Measurements from ENCODE around the gene DRAXIN. TPM values are rescaled to one million over a fixed set of nuclear protein-coding genes. Genes with fewer than 3 reads are reported as not detected.

Gene DRAXIN
- total RNA-seq, 1 donor from 2014 or later = 0.09 TPM

- ATAC-seq = no peak
- H3K4me3 ChIP-seq = no peak overlapping the region
- H3K4me1 ChIP-seq = peaks cover 9% of the 10 kb centered on the region
- H3K27me3 ChIP-seq = no peaks in the 10 kb centered on the region
- intact Hi-C loops (cut with DNase I) = no loop called here
- TF ChIP-seq CTCF (IDR thresholded peaks at IDR 0.05) = no peak
- peaks cover 23% of the 10 kb centered on the region for H3K36me3 ChIP-seq
- H3K9me3 ChIP-seq = no peaks in the 10 kb centered on the region
- no peak for DNase-seq
- H3K27ac ChIP-seq = no peak overlapping the region
These were observed 15.0 kb upstream of the DRAXIN start for GRCh38 chr1:11676386-11677103.

- Histone ChIP-seq H3K4me1 (peaks cover 14% of the 10 kb centered on the region), H3K36me3 (peaks cover 15% of the 10 kb centered on the region), H3K27ac (no peak overlapping the region), H3K27me3 (no peaks in the 10 kb centered on the region), H3K4me3 (no peak overlapping the region), H3K9me3 (no peaks in the 10 kb centered on the region)
- DNase-seq (no peak), ATAC-seq (no peak)
- intact Hi-C loops (cut with DNase I) = no loop called here
- no peak for TF ChIP-seq CTCF (IDR thresholded peaks at IDR 0.05)
These were observed 13.1 kb upstream of the DRAXIN start for GRCh38 chr1:11678442-11678841.

- Histone ChIP-seq H3K4me1 (peaks cover 14% of the 10 kb centered on the region), H3K27ac (peak overlapping the region; percentile 77), H3K4me3 (peak overlapping the region; percentile 92), H3K36me3 (no peaks in the 10 kb centered on the region), H3K9me3 (no peaks in the 10 kb centered on the region), H3K27me3 (no peaks in the 10 kb centered on the region)
- DNase-seq = no peak
- intact Hi-C loops (cut with DNase I) = no loop called here
- ATAC-seq = peak; percentile 45
- no peak for TF ChIP-seq CTCF (IDR thresholded peaks at IDR 0.05)
These were observed 11.0 kb upstream of the DRAXIN start for GRCh38 chr1:11680270-11681070.

- no peaks in the 10 kb centered on the region for H3K36me3 ChIP-seq
- DNase-seq = peak; percentile 95
- no peaks in the 10 kb centered on the region for H3K9me3 ChIP-seq
- peak within 1 kb of the TSS; percentile 77 for H3K27ac ChIP-seq
- peak within 1 kb of the TSS; percentile 92 for H3K4me3 ChIP-seq
- H3K27me3 ChIP-seq = no peaks in the 10 kb centered on the region
- intact Hi-C loops (cut with DNase I) = no loop called here
- H3K4me1 ChIP-seq = peaks cover 14% of the 10 kb centered on the region
- TF ChIP-seq CTCF (IDR thresholded peaks at IDR 0.05) = no peak
- ATAC-seq = peak; percentile 98
These were observed 10.3 kb upstream of the DRAXIN start, which contains the start of gene MAD2L2 for GRCh38 chr1:11681071-11681771. TSS of gene MAD2L2 (minus strand) at chr1:11681148. CDS start at chr1:11680601, 547 bp downstream.

- DNase-seq (no peak), ATAC-seq (no peak)
- no peaks in the 10 kb centered on the region for H3K27me3 ChIP-seq
- no peak overlapping the region for H3K27ac ChIP-seq
- peaks cover 14% of the 10 kb centered on the region for H3K4me1 ChIP-seq
- intact Hi-C loops (cut with DNase I) = no loop called here
- no peaks in the 10 kb centered on the region for H3K9me3 ChIP-seq
- H3K36me3 ChIP-seq = no peaks in the 10 kb centered on the region
- no peak for TF ChIP-seq CTCF (IDR thresholded peaks at IDR 0.05)
- H3K4me3 ChIP-seq = no peak overlapping the region
These were observed 9.2 kb upstream of the DRAXIN start for GRCh38 chr1:11682287-11682771.
